T-helper 2 cell (primary cell): ENCODE data around the gene APOBEC3G.
"Not testable (repeated sequence)": the region's sequence is repeated elsewhere in the genome, so short reads cannot be mapped to it uniquely, and the experiment has no call there.

ENCODE experiments used
- DNase-seq, 5 experiments: peaks; one replicate each; pipeline versions ENCODE4 v3.0.0 to v3.0.0-alpha.2; 2012 to 2022

Gene APOBEC3G

DNA sequence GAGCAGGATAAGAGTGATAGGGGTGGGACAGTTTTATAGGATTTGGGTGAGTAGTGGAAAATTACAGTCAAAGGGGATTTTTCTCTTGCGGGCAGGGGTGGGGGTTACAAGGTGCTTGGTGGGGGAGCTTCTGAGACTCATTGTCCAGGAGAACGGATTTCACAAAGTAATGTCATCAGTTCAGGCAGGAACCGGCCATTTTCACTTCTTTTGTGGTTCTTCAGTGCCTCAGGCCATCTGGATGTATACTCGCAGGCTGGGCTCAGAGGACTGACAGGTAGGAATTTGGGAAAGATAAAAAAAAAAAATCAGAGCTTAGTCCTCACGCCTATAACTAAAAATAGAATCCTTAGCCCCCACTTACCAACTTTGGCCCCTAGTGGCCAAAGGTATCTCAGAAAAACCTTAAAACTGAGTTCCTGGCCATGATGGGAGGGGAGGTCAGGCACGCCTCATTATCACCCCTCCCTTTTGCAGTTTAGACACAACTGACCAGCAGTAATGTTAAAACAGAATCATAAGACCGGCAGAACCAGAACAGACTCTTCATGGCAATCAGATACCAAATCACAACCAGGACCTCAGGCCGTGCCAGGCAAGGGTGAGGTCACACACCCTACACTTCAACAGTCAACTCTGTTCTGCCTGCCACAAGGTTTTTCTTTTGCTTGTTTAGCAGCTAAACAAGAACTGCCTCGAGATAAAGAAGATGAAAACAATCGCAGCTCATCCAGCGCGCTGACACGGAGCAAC, 8.9 kb upstream of the APOBEC3G start:
- DNase-seq, result no peak

- no peak for DNase-seq
Measured at GRCh38 chr22:39070186-39070585, 6.9 kb upstream of the APOBEC3G start.

GRCh38 chr22:39072581-39072981, 4.5 kb upstream of the APOBEC3G start:
- DNase-seq, result not testable (repeated sequence)

GRCh38 chr22:39073981-39074380, 3.1 kb upstream of the APOBEC3G start:
- DNase-seq, result no peak

GRCh38 chr22:39076155-39077025, 685 bp upstream of the APOBEC3G start:
- DNase-seq, result not testable (repeated sequence)

DNA sequence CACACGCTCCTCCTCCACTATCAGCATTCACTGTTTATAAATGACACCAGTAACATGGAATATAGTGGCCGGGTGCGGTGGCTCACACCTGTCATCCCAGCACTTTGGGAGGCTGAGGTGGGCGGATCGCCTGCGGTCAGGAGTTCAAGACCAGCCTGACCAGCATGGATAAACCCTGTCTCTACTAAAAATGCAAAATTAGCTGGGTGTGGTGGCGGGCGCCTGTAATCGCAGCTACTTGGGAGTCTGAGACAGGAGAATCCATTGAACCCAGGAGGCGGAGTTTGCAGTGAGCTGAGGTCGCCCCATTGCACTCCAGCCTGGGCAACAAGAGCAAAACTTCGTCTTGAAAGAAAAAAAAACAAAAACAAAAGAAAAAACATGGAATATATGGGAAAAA, 837 bp downstream of the APOBEC3G start:
- not testable (repeated sequence) for DNase-seq

DNA sequence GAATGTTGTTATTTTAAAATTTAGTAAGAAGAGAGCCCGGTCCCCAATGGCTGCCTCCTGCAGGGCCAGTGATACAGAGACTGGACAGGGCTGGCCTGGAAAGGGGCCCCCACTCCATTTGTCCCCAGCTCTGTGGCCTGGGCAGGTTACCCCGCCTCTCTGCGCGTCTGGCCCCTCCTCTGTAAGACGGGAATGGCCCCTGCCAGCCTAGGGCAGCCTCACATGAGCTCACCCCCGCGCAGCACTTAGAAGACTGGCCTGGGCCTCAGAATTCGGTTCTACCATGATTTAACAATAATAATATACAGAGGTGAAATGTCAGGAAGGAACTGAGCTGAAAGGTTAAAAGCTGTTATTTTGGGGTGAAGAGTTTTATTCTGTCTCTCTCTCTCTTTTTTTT, 1.3 kb downstream of the APOBEC3G start:
- no peak for DNase-seq

DNA sequence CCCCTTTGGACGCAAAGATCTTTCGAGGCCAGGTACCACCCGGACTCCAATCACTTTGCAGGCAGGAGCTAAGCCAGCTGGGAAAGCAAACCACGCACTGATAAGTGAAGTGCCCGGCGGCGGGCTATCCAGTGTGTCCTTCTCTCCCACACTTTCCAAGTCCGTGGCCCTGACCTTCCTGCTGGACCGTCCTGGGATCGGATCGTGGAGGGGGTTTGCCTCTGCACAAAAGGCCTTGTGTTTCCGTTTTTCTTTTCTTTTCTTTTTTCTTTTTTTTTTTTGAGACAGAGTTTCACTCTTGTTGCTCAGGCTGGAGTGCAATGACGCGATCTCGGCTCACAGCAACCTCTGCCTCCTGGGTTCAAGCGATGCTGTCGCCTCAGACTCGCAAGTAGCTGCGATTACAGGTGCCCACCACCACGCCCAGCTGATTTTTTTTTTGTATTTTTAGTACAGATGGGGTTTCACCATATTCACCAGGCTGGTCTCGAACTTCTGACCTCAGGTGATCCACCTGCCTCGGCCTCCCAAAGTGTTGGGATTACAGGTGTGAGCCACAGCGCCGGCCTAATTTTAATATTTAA, 2.1 kb downstream of the APOBEC3G start:
- DNase-seq, result not testable (repeated sequence)

DNA sequence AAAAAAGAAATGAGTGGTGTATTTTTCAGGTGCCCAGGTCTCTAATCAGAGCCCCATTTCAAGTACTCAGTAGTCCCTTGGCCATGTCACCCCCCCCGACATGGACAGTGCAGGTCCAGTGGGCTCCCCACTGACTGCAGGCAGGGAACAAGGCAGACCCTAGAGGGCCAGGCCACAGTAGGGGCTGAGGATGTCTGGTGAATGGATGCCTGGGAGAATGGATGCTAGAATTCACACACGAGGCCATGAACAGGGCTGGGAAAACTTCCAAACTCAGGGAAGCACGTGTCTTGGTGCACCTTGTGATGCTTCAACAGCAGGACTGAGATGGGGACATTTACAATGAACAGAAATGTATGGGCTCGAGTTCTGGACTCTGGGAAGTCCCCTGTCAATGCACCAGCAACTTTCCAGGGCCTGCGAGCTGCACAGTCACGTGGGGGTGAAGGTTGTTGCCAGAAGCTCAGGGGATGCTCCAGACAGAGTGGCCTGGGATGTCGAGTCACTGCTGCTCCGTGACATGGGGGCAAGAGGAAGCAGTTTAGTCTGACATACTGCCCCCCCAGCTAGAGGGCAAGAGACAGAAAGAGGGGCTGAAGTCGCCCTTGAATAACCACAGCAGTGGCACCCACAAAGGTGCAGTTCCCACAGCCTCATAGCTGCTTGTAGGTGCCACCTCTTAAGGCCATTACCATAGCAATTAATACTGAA, 3.1 kb downstream of the APOBEC3G start:
- peak in 1 of 5 experiments; percentile 82 for DNase-seq

GRCh38 chr22:39081016-39081415, 3.9 kb downstream of the APOBEC3G start:
- no peak for DNase-seq

DNA sequence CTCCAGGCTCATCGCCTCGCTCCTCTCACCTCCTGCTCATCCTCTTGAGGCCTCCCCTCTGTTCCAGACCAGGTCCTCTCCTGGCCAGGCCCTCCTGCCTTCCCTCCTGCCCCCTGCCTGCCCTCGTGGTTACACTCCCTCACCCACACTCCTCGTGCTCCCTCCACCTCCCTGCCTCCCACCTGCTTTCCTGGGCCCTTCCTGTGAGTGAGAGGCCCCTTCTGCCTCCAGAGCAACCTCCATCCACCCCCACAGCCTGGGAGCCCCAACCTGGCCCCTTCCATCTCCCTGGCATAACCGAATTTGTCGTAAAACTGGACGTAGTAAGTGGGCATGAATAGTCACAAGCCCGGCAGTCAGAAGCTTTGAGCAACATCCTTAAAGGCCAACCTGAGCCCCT, 4.5 kb downstream of the APOBEC3G start:
- no peak for DNase-seq

GRCh38 chr22:39083212-39084165, 6.4 kb downstream of the APOBEC3G start:
- DNase-seq, result no peak

GRCh38 chr22:39084666-39085065, 7.6 kb downstream of the APOBEC3G start:
- DNase-seq, result no peak

- no peak for DNase-seq
Measured at GRCh38 chr22:39087098-39087497, 10.0 kb downstream of the APOBEC3G start.

DNA sequence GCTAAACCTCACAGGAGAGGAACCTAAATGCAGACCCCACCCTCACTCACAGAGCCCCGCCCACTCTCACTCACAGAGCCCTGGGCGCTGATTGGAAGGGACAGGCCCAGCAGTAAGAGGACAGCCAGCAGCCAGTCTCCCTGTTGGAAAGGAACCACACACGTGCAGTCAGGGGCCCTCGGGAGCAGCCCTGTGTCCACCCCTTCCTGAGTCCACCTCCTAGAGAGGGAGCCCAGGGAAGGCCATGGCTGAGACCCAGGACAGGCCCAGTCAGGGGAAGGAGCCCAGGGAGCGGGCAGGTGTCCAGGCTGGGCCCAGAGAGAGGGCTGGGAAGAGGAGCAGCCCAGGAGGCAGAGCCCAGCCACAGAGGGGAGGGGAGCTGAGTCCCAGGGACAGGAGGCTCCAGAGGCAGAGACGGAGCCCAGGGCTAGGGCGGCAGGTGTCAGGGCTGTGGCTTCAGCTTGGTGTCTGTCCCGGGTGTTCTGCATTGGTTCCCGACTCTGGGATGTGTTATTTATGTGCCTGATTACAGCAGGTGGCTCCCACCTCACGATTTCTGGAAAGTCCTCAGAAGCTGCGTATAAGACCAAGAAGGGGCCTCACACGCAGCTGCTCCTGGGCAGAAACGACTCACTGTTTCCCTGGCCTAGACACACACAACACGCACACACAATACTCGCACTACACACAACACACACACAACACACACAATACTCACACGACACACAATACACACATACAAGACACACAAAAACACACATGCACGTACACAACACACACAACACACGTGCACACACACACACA, 11.0 kb downstream of the APOBEC3G start:
- peak in 1 of 5 experiments; percentile 51 for DNase-seq

- DNase-seq, result no peak
Measured at GRCh38 chr22:39088685-39089032, 11.6 kb downstream of the APOBEC3G start.

DNA sequence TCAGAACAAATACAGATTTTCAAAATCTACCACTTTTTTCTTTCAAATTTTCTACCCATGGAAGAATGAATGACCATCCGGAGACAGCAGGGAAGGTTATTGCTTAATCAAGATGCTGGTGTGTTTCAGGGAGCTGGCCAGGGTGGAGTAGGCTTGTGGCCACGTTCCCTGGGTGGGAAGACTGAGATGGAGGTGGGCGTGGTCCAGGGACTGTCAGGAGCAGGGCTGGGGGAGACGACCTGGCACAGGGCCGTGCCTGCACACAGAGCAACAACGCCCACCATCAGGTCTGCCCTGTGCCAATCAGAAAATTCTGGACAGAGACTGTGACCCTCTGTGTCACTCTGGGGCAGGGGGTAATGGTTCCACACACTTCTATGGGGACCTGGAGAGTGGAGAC, 12.9 kb downstream of the APOBEC3G start:
- no peak for DNase-seq

- DNase-seq, result peak; percentile 55 to 99 (median 75)
Measured at GRCh38 chr22:39090426-39091064, 13.5 kb downstream of the APOBEC3G start.

- peak in 1 of 5 experiments; percentile 15 for DNase-seq
Measured at GRCh38 chr22:39091126-39092081, 14.3 kb downstream of the APOBEC3G start.
